K562 (cell line): ENCODE measurements around the gene COL4A5. TPM values are rescaled to one million over a fixed set of nuclear protein-coding genes. Genes with fewer than 3 reads are reported as not detected.

Source experiments
- ATAC-seq: fragments of 200-7000 bp; cut with Tn5 transposase; 3 replicates; pipeline ENCODE4 v1.9.1; 2020; ENCODE audit warnings: moderate library complexity
- BruUV-seq: library from RNA; stranded (reverse); fragments of 400-500 nt; replicated peaks from 2 replicates; lab custom pipeline; 2021; lab: Mats Ljungman, UMichigan
- CTCF ChIA-PET: fragments of 300-600 bp; formaldehyde crosslinking; extraction: SDS; loops from one replicate; lab custom pipeline; 2021; ENCODE audit warnings: low intra/inter-chr PET ratio; lab: Yijun Ruan, JAX
- POLR2A ChIA-PET: fragments of 300-600, 350-650 bp; sonication (Branson Sonifier 250); formaldehyde crosslinking; extraction: SDS; loops from one replicate; lab custom pipeline; 2021; ENCODE audit warnings: antibody characterized with exemption, inconsistent platforms; lab: Yijun Ruan, JAX
- DNase-seq, 4 experiments: peaks; one replicate each; pipeline versions ENCODE4 v3.0.0 to v3.0.0-alpha.2; 2011 to 2018; ENCODE audit warnings: low spot score in 3 of 4, mixed read lengths in 3 of 4; ENCODE audit errors: extremely low read depth in 1 of 4
- FAIRE-seq: peaks from 2 replicates; lab custom pipeline; 2011; peaks lifted over from hg19 to GRCh38; lab: Jason Lieb, UNC
- H2AFZ ChIP-seq: 2 replicates; pipeline ENCODE4 v1.6.0; 2011; ENCODE audit warnings: low read depth, low read length, control low read depth, inconsistent platforms
- H3K27ac ChIP-seq: fragments of 200-600 bp; 3 replicates; pipeline ENCODE4 v1.8.0; 2011; ENCODE audit warnings: low read depth, mild to moderate bottlenecking, control low read depth, inconsistent platforms, low read length, moderate library complexity, mixed read lengths; ENCODE audit errors: extremely low read depth
- H3K27me3 ChIP-seq, 2 experiments: fragments of 300-600 bp in 1 of 2; 2 replicates in 1 of 2; 3 replicates in 1 of 2; pipeline versions ENCODE4 v1.6.0 to v1.8.0; 2011; ENCODE audit warnings: inconsistent platforms in 2 of 2, low read length in 2 of 2, mild to moderate bottlenecking in 1 of 2, mixed read lengths in 1 of 2, moderate library complexity in 1 of 2; ENCODE audit not compliant: control insufficient read depth in 2 of 2, insufficient read depth in 2 of 2
- H3K36me3 ChIP-seq: fragments of 300-600 bp; 3 replicates; pipeline ENCODE4 v1.8.0; 2011; ENCODE audit warnings: mild to moderate bottlenecking, low read length, inconsistent platforms; ENCODE audit not compliant: control insufficient read depth, insufficient read depth
- H3K4me1 ChIP-seq, 2 experiments: fragments of 200-600 bp in 1 of 2; replicated peaks in 1 of 2; 2 replicates in 1 of 2; 3 replicates in 1 of 2; pipeline versions ENCODE4 v1.5.1 to v1.8.0; 2011; ENCODE audit warnings: inconsistent platforms in 2 of 2, low read length in 2 of 2, mild to moderate bottlenecking in 1 of 2, mixed read lengths in 1 of 2, moderate library complexity in 1 of 2; ENCODE audit not compliant: control insufficient read depth in 2 of 2, insufficient read depth in 2 of 2
- H3K4me2 ChIP-seq: 2 replicates; pipeline ENCODE4 v1.6.1; 2011; ENCODE audit warnings: low read length, control low read depth, inconsistent platforms, mixed read lengths; ENCODE audit not compliant: insufficient read depth
- H3K4me3 ChIP-seq: fragments of 200-600 bp; sonication (generic), shearing (Covaris generic); 2 replicates; pipeline ENCODE4 v1.5.1; 2016; ENCODE audit warnings: control low read depth, inconsistent platforms
- H3K79me2 ChIP-seq: fragments of 200-600 bp; 3 replicates; pipeline ENCODE4 v1.8.0; 2011; ENCODE audit warnings: low read length, inconsistent platforms; ENCODE audit not compliant: control insufficient read depth, insufficient read depth
- H3K9ac ChIP-seq, 2 experiments: 2 replicates each; pipeline versions ENCODE4 v1.6.0 to v1.6.1; 2011; ENCODE audit warnings: low read depth in 2 of 2, low read length in 2 of 2, control low read depth in 1 of 2, inconsistent platforms in 1 of 2, mild to moderate bottlenecking in 1 of 2, mixed read lengths in 1 of 2; ENCODE audit not compliant: insufficient read depth in 1 of 2
- H3K9me1 ChIP-seq: one replicate; pipeline ENCODE4 v1.6.0; 2011; ENCODE audit warnings: inconsistent platforms, mild to moderate bottlenecking, low read length, moderate library complexity; ENCODE audit not compliant: control insufficient read depth, insufficient read depth
- H3K9me3 ChIP-seq: replicated peaks from 2 replicates; pipeline ENCODE4 v1.5.1; 2011; ENCODE audit warnings: low read depth, low read length, inconsistent platforms; ENCODE audit not compliant: control insufficient read depth, insufficient read depth
- H4K20me1 ChIP-seq: replicated peaks from 2 replicates; pipeline ENCODE4 v1.6.1; 2011; ENCODE audit warnings: low read length, inconsistent platforms, mixed read lengths; ENCODE audit not compliant: control insufficient read depth, insufficient read depth
- BDP1 ChIP-seq: IDR thresholded peaks from 3 replicates; pipeline ENCODE4 v1.6.1; 2011; ENCODE audit not compliant: insufficient read length, insufficient read depth
- HDAC1 ChIP-seq, 2 experiments: fragments of 450-650 bp; IDR thresholded peaks; 2 replicates each; pipeline ENCODE4 v1.6.1; 2016 to 2017; ENCODE audit warnings: inconsistent platforms in 1 of 2, mild to moderate bottlenecking in 1 of 2, moderate library complexity in 1 of 2
- THRB ChIP-seq: fragments of 450-650 bp; formaldehyde crosslinking; conservative IDR thresholded peaks from 2 replicates; pipeline ENCODE4 v1.4.0; 2022; ENCODE audit warnings: mild to moderate bottlenecking, missing genetic modification characterization
- ZNF165 ChIP-seq: fragments of 250-450 bp; sonication (Bioruptor Pico); IDR thresholded peaks from 2 replicates; pipeline ENCODE4 v1.4.0; 2020; ENCODE audit warnings: borderline replicate concordance
- WGBS: fragments of 100-300 bp; shearing (Covaris generic); methylation state at CpG from one replicate; pipeline ENCODE4 v1.1.6; 2016; ENCODE audit warnings: low coverage, mixed read lengths; ENCODE audit not compliant: insufficient coverage; ENCODE audit errors: missing lambda C conversion rate; 5-methylcytosine and 5-hydroxymethylcytosine counted together
- in situ Hi-C: fragments of 300-500 bp; cut with MboI; formaldehyde crosslinking; loops from 4 replicates; pipeline ENCODE4 v1.15.0; 2018; ENCODE audit warnings: inconsistent platforms, mixed read lengths
- intact Hi-C: fragments of 100-400 bp; cut with micrococcal nuclease; formaldehyde crosslinking; loops from 2 replicates; pipeline ENCODE4 v1.14.2; 2022
- polyA plus RNA-seq, 8 experiments: library from polyadenylated mRNA; depleted of rRNA in 4 of 8; stranded (reverse) in 5 of 8; unstranded in 3 of 8; fragments of >200 nt; fragmentation: Nextera tagmentation in 2 of 8; fragmentation: Illumina TruSeq in 1 of 8; extraction: Ambion mirVana in 2 of 8; extraction: Trizol in 1 of 8; gene quantifications; 2 replicates each; pipeline versions ENCODE4 v1.2.1 to v1.2.3, GENCODE V29; 2011 to 2014; ENCODE audit warnings: inconsistent platforms in 1 of 8, missing spikeins in 1 of 8
- total RNA-seq, 7 experiments: library from RNA; depleted of rRNA in 6 of 7; stranded (reverse); fragments of >200 nt in 6 of 7; fragmentation: Illumina TruSeq in 2 of 7; extraction: Trizol in 2 of 7; gene quantifications; 2 replicates each; pipeline versions ENCODE4 v1.2.1 to v1.2.3, GENCODE V29; 2011 to 2021; ENCODE audit warnings: low replicate concordance in 1 of 7

The COL4A5 gene
- total and polyA plus RNA-seq, 9 of the 15 experiments (the other 6 are each of a cell fraction or from before 2014, with no cell fraction given): 0.66 to 2.5 (median 1.8) TPM

DNA sequence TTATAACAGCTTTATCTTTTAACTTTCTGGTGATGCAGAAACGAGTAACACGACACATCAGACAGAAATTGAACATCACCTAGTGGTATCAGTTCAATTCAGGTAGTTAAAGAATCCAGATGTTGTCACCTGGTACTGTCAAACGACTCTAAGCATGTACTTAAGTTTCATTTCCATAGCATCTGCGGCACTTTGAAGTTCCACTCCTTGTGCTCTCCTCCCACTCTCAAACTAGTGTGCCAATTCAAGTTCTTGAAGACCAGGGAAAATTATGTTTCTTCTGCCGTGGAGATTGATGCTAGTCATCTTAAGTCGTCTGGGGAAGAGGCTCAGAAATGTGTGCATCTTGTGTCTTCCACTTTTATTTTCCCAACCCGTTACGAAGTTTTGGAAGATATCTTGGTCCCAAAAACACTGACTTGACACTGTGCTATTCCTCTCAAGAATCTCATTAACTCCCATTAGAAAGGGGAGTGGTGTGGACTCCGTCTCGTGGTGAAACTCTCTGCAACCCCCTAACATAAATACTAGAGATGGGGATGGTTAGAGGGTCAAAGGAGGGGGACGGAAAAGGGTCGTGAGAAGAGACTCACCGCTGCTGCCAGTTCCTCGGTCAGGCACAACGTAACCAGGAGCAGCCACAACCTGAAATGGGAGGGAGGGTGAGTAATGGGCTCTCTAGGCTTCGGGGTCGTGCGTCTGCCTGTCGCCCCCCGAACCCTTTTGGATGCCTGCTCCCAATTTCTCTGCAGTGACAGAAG, 2.1 kb upstream of the COL4A5 start:
- no peak overlapping the region for H3K4me3 ChIP-seq
- peaks cover 0 to 3% of the 10 kb centered on the region in 2 experiments; a peak in 3 of 5 replicates for H3K4me1 ChIP-seq
- ATAC-seq (no peak), DNase-seq (no peak), FAIRE-seq (no peak)
- CTCF ChIA-PET: no interaction called here
- no peaks in the 10 kb centered on the region for H3K36me3 ChIP-seq
- intact Hi-C loops (no loop called here), in situ Hi-C loops (no loop called here)
- 0 out of 2 replicates have a peak overlapping the region, but pooled peaks have one; percentile 16 for H2AFZ ChIP-seq
- H3K79me2 ChIP-seq: no peaks in the 10 kb centered on the region
- H3K9ac ChIP-seq: peak overlapping the region in 1 of 2 experiments; percentile 13; a peak in 1 of 4 replicates
- no peaks in the 10 kb centered on the region for H3K9me1 ChIP-seq
- no TSS peak for BruUV-seq
- TF ChIP-seq THRB (no peak), BDP1 (no peak), ZNF165 (CRISPR knock-in tag) (no peak), HDAC1 (IDR thresholded peaks at IDR 0.05) (no peak)
- POLR2A ChIA-PET: interaction anchor here (0.6 kb wide), 1 partner anchor 16 kb away, joined by 3 read pairs; no protein-coding TSS in a partner anchor
- no peak overlapping the region for H3K27ac ChIP-seq
- 3% methylated on average over 16 of the region's 20 CpGs for WGBS
- H4K20me1 ChIP-seq: no peaks in the 10 kb centered on the region
- peak overlapping the region; percentile 32; the same call in 1 of the 2 replicates for H3K4me2 ChIP-seq
- no peaks in the 10 kb centered on the region for H3K9me3 ChIP-seq
- H3K27me3 ChIP-seq: peaks cover 0 to 9% of the 10 kb centered on the region in 2 experiments; a peak in 2 of 5 replicates
